Endothelial cell of umbilical vein (primary cell): ENCODE results near the gene CCNT2. TPM values are rescaled to one million over a fixed set of nuclear protein-coding genes. Genes with fewer than 3 reads are reported as not detected.

Experiments used
- BruUV-seq: library from RNA; stranded (reverse); fragments of 400-500 nt; replicated peaks from 2 replicates; lab custom pipeline; 2021; lab: Mats Ljungman, UMichigan
- CTCF ChIA-PET: fragments of 300-600, 350-600 bp; sonication (Branson Sonifier 250); formaldehyde crosslinking; loops from one replicate; lab custom pipeline; 2021; ENCODE audit warnings: antibody characterized with exemption, inconsistent platforms; lab: Charles Lee
- POLR2A ChIA-PET: fragments of 300-600, 350-600 bp; sonication (Branson Sonifier 250); formaldehyde crosslinking; loops from one replicate; lab custom pipeline; 2021; ENCODE audit warnings: antibody characterized with exemption, inconsistent platforms; lab: Charles Lee
- DNase-seq: peaks from one replicate; pipeline ENCODE4 v3.0.0-alpha.2; 2011; ENCODE audit warnings: low read depth, low spot score
- FAIRE-seq: peaks from 2 replicates; lab custom pipeline; 2011; peaks lifted over from hg19 to GRCh38; lab: Jason Lieb, UNC
- H2AFZ ChIP-seq: 2 replicates; pipeline ENCODE4 v1.6.0; 2012; ENCODE audit warnings: low read depth, low read length, control low read depth, inconsistent platforms
- H3K27ac ChIP-seq: 2 replicates; pipeline ENCODE4 v1.5.1; 2011; ENCODE audit warnings: low read depth, mild to moderate bottlenecking, control low read depth, low read length, moderate library complexity; ENCODE audit not compliant: insufficient read depth
- H3K27me3 ChIP-seq, 2 experiments: 2 replicates each; pipeline versions ENCODE4 v1.6.0 to v1.6.1; 2011; ENCODE audit warnings: low read length in 2 of 2, mixed read lengths in 1 of 2; ENCODE audit not compliant: control insufficient read depth in 2 of 2, insufficient read depth in 2 of 2
- H3K36me3 ChIP-seq, 2 experiments: 2 replicates in 1 of 2; 3 replicates in 1 of 2; pipeline ENCODE4 v1.5.1; 2011; ENCODE audit warnings: low read length in 2 of 2, mild to moderate bottlenecking in 1 of 2, moderate library complexity in 1 of 2; ENCODE audit not compliant: control insufficient read depth in 2 of 2, insufficient read depth in 2 of 2; ENCODE audit errors: extremely low read depth in 1 of 2
- H3K4me1 ChIP-seq: 3 replicates; pipeline ENCODE4 v1.5.1; 2011; ENCODE audit warnings: mild to moderate bottlenecking, low read length; ENCODE audit not compliant: control insufficient read depth, insufficient read depth; ENCODE audit errors: extremely low read depth
- H3K4me2 ChIP-seq: 2 replicates; pipeline ENCODE4 v1.6.1; 2011; ENCODE audit warnings: low read length, control low read depth, mixed read lengths; ENCODE audit not compliant: insufficient read depth
- H3K4me3 ChIP-seq, 3 experiments: fragments of 200-600 bp in 1 of 3; sonication (generic), shearing (Covaris generic) in 1 of 3; replicated peaks in 1 of 3; 2 replicates each; pipeline ENCODE4 v1.5.1; 2011 to 2016; ENCODE audit warnings: control low read depth in 3 of 3, low read length in 3 of 3, mild to moderate bottlenecking in 2 of 3, inconsistent platforms in 1 of 3, low read depth in 1 of 3, moderate library complexity in 1 of 3; ENCODE audit not compliant: insufficient read depth in 1 of 3
- H3K79me2 ChIP-seq: 2 replicates; pipeline ENCODE4 v1.6.0; 2012; ENCODE audit warnings: low read length, inconsistent platforms; ENCODE audit not compliant: control insufficient read depth, insufficient read depth
- H3K9ac ChIP-seq: replicated peaks from 2 replicates; pipeline ENCODE3; 2011; ENCODE audit warnings: low read length, control low read depth; ENCODE audit not compliant: insufficient read depth; ENCODE audit errors: extremely low read depth
- H3K9me1 ChIP-seq: replicated peaks from 3 replicates; pipeline ENCODE4 v1.6.0; 2011; ENCODE audit warnings: mild to moderate bottlenecking, low read length; ENCODE audit not compliant: control insufficient read depth, insufficient read depth; ENCODE audit errors: extremely low read depth
- H3K9me3 ChIP-seq: replicated peaks from 2 replicates; pipeline ENCODE4 v1.5.1; 2012; ENCODE audit warnings: low read length, inconsistent platforms; ENCODE audit not compliant: control insufficient read depth, insufficient read depth
- H4K20me1 ChIP-seq: replicated peaks from 2 replicates; pipeline ENCODE3; 2011; ENCODE audit warnings: mild to moderate bottlenecking, low read length; ENCODE audit not compliant: control insufficient read depth, insufficient read depth; ENCODE audit errors: extremely low read depth
- CTCF ChIP-seq, 2 donors: IDR thresholded peaks; 1 replicate in 1 of 2; 2 replicates in 1 of 2; pipeline ENCODE4 v1.5.1; 2011; ENCODE audit warnings: low read length in 2 of 2, mild to moderate bottlenecking in 2 of 2, moderate library complexity in 2 of 2, control low read depth in 1 of 2, inconsistent platforms in 1 of 2, low read depth in 1 of 2; ENCODE audit not compliant: insufficient read depth in 1 of 2; ENCODE audit errors: extremely low read depth in 1 of 2
- EZH2 ChIP-seq: IDR thresholded peaks from 2 replicates; pipeline ENCODE4 v1.6.1; 2012; ENCODE audit warnings: borderline replicate concordance, low read depth, mild to moderate bottlenecking, moderate library complexity, low read length, inconsistent platforms; ENCODE audit not compliant: severe bottlenecking
- FOS ChIP-seq: IDR thresholded peaks from 2 replicates; pipeline ENCODE4 v1.6.1; 2011; ENCODE audit warnings: mild to moderate bottlenecking, low read length, moderate library complexity, borderline replicate concordance; ENCODE audit not compliant: insufficient read depth
- GATA2 ChIP-seq: IDR thresholded peaks from 2 replicates; pipeline ENCODE4 v1.7.0; 2011; ENCODE audit warnings: low read depth, mild to moderate bottlenecking, moderate library complexity, mixed read lengths, low read length; ENCODE audit not compliant: insufficient read length, insufficient read depth
- JUN ChIP-seq: IDR thresholded peaks from 2 replicates; pipeline ENCODE4 v1.6.1; 2011; ENCODE audit warnings: borderline replicate concordance, low read depth; ENCODE audit not compliant: insufficient read length, insufficient read depth
- MAX ChIP-seq: IDR thresholded peaks from 2 replicates; pipeline ENCODE4 v1.6.1; 2011; ENCODE audit not compliant: insufficient read depth, insufficient read length
- MYC ChIP-seq: IDR thresholded peaks from one replicate; pipeline ENCODE4 v1.6.1; 2011; ENCODE audit warnings: mild to moderate bottlenecking, low read depth, low read length
- POLR2A ChIP-seq: IDR thresholded peaks from 2 replicates; pipeline ENCODE4 v1.6.1; 2012; ENCODE audit warnings: low read depth, mild to moderate bottlenecking, control low read depth, low read length
- POLR2AphosphoS5 ChIP-seq: IDR thresholded peaks from 2 replicates; pipeline ENCODE4 v1.6.1; 2012; ENCODE audit warnings: low read depth, mild to moderate bottlenecking, control low read depth, low read length, moderate library complexity; ENCODE audit not compliant: insufficient read depth
- dilution Hi-C: fragments of 300-500 bp; cut with MboI; formaldehyde crosslinking; loops from one replicate; pipeline ENCODE4 v1.15.0; 2019; ENCODE audit warnings: low sequenced_read_pairs; ENCODE audit not compliant: extremely low pct_ligation_motif_present
- intact Hi-C: fragments of 100-400 bp; cut with micrococcal nuclease; formaldehyde crosslinking; loops from one replicate; pipeline ENCODE4 v1.10.0; 2022
- polyA plus RNA-seq, 4 experiments: library from polyadenylated mRNA; depleted of rRNA in 3 of 4; stranded (reverse) in 3 of 4; unstranded in 1 of 4; fragments of >200 nt; gene quantifications; 2 replicates each; pipeline versions ENCODE4 v1.2.1 to v1.2.3, GENCODE V29; 2011 to 2012; ENCODE audit warnings: missing spikeins in 1 of 4
- total RNA-seq: library from RNA; stranded (reverse); gene quantifications from 2 replicates; pipeline ENCODE4 v1.2.3, GENCODE V29; 2021

CCNT2 gene
- total and polyA plus RNA-seq, 2 donors (not counting 3 experiments of a cell fraction or from before 2014, with no cell fraction given), result 10.3 to 35.5 TPM

GRCh38 chr2:134932864-134933526 is 14.4 kb downstream of the CCNT2 start:
- Histone ChIP-seq H2AFZ (no peak overlapping the region), H3K79me2 (peaks cover 94% of the 10 kb centered on the region), H3K9ac (no peak overlapping the region), H4K20me1 (peaks cover 25% of the 10 kb centered on the region), H3K4me3 (no peak overlapping the region), H3K9me1 (peaks cover 2% of the 10 kb centered on the region), H3K4me1 (peaks cover 14% of the 10 kb centered on the region), H3K27me3 (no peaks in the 10 kb centered on the region), H3K4me2 (no peak overlapping the region), H3K27ac (no peak overlapping the region), H3K36me3 (peaks cover 0 to 4% of the 10 kb centered on the region in 2 experiments), H3K9me3 (no peaks in the 10 kb centered on the region)
- no TSS peak for BruUV-seq
- POLR2A ChIA-PET, result no interaction called here
- FAIRE-seq, result no peak
- no peak for DNase-seq
- CTCF ChIA-PET, result no interaction called here
- TF ChIP-seq EZH2 (no peak), JUN (no peak), FOS (no peak), MAX (no peak), POLR2A (no peak), GATA2 (no peak), CTCF (IDR thresholded peaks at IDR 0.05; ENCODE audit: extremely low read depth in 1 of 2, insufficient read depth in 1 of 2, low read depth in 1 of 2, low read length in 2 of 2) (no peak), POLR2AphosphoS5 (no peak), MYC (no peak)
- intact Hi-C loops, result no loop called here
- dilution Hi-C loops, result no loop called here
